NOMO-1 treated with dmso at 0.1 percent for 144 hours (cell line): ENCODE data around the gene CAPG.
"Not testable (repeated sequence)": the region's sequence is repeated elsewhere in the genome, so short reads cannot be mapped to it uniquely, and the experiment has no call there.

ENCODE experiments used
- DNase-seq: peaks from one replicate; lab custom pipeline; 2025; ENCODE audit not compliant: unreplicated experiment; lab: John Stamatoyannopoulos, UW

The CAPG gene

DNA sequence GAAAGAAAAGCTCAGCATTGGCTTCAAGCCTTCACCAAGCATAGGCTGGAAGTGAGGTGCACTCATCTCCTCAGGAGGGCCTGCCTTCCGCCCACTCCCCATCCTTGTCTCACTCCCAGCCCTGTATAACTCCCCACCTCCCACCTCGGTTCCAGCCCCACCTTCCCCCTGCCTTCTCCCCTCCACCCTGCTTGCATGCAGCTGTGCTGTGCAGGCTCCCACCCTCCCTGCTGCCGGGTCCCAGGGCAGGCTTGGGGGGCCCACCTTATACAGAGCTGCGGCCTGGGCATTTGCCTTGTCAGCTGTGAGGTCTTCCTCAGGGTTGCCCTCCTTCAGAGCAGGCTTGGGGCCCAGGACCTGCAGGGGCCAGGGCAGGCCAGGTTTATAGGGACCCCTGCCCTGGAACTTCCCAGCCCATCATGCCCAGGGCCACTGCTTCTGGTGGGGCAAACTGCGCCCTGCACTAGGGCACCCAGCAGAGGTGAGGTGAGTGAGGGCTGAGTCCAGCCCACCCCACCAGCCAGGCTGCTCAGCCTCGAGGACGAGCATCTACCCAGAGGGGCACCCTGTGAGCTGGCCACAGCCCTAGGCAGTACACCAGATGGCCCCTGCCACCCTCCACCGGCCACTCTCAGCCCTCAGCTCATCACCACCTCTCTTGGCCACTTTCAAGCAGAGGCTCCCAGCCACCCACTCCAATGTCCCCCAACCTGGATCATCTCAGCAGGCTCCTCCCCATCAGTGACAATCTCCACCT, 11.6 kb downstream of the CAPG start:
- DNase-seq, result no peak

DNA sequence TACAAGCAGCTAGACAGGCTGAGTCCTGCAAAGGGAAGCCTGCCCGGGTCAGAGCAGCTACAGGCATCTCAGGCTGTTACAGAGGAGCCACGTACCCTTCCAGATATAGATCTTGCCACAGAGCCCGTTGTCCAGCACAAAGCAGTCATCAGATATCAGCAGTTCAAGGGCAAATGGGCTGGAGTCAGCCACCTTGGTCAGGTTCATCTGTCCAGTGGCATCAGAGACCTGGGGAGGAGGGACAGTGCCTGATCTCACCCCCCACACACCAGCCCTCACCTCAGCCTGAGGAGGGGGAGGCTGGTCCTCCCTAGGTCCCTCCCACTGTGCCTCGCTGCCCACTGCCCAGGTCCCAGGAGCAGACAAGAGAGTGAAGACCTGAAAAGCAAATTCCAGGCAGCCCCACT, 12.2 kb downstream of the CAPG start:
- no peak for DNase-seq

GRCh38 chr2:85396531-85397470, 13.4 kb downstream of the CAPG start:
- no peak for DNase-seq

- DNase-seq, result no peak
Measured at GRCh38 chr2:85395912-85396475, 14.2 kb downstream of the CAPG start.

DNA sequence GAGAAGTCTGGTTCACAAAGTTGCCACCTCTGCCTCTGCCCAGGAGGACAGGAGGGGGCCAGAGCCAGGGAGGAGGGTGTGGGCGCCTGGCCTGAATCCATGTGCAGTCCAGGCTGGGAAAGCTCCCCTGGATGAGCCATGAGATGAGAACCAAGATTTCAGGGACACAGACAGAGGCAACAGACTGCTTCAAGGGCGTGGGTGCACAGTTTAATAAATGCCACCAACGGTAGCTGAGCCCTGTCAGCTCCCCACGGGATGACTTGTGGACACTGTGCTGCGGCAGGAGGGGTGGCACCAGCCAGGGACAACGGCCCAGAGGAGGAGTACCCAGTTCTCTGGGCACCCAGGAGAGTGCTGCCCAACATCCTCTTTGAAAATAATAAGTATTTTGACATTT, 15.2 kb downstream of the CAPG start:
- no peak for DNase-seq

DNA sequence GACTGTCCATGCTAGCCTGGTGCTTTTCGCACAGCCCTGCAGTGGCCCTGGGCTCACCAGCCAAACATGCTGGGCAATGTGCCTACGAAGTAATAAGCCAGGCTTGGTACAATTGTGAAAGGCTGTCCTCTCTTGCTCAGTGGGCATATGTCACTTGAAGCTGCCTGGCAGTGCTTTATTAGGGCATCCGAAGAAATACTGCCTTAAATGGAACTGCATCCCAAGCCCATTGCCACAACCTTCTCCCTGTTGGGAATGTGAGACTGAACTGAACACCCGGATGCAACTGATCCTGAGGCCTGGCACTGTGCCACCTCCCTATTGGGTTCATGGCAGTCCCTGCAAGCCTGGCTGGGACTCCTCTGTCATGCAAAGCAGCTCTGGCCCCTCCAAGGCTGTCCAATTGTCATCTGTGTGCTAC, 15.9 kb downstream of the CAPG start:
- no peak for DNase-seq

GRCh38 chr2:85393836-85394235, 16.3 kb downstream of the CAPG start:
- DNase-seq, result no peak

- peak; percentile 7 for DNase-seq
Measured at GRCh38 chr2:85390941-85391669, 19.1 kb downstream of the CAPG start.

GRCh38 chr2:85388878-85389538, 21.2 kb downstream of the CAPG start:
- DNase-seq, result no peak

- DNase-seq, result no peak
Measured at GRCh38 chr2:85387754-85388153, 22.4 kb downstream of the CAPG start.

DNA sequence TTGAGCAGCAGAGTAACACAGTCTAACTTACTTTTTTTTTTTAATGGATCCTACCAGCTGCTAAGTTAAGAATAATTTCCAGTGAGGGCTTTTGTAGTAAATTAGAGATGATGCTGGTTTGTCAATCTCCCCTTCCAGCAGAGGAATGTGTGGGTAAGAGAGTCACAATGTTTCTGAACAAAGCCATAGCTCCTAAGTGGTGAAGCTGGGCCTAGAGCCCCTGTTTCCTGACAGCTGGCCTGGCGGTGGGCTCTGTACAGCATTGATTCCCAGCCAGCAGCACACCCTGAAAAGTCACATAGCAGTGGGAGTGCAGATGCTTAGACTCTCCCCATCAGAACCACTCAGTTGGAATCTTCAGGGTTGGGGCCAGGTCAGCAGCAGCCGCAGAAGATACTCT, 24.4 kb downstream of the CAPG start:
- DNase-seq, result no peak

DNA sequence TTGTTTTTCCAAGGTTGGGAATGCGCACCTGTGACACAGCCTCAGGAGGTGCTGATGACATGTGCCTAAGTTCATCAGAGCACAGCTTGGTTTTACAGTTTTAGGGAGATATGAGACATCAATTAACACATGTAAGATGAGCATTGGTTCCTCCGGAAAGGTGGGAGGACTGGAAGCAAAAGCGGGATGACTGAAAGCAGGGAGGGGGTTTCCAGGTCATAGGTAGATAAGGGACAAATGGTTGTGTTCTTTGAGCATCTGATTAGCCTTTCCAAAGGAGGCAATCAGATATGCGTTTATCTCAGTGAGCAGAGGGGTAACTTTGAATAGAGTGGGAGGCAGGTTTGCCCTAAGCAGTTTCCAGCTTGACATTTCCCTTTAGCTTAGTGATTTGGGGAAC, 26.3 kb downstream of the CAPG start:
- no peak for DNase-seq

DNA sequence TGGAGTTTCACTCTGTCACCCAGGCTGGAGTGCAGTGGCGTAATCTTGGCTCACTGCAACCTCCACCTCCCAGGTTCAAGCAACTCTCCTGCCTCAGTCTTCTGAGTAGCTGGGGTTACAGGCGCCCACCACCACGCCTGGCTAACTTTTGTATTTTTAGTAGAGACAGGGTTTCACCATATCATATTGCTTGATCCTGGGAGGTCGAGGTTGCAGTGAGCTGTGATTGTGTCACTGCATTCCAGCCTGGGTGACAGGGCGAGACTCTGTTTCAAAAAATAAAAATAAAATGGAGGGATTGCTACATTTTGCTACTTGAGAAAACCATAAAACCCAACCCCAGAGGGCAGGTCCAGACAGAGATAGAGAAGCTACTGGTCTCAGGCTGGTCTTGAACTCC, 27.0 kb downstream of the CAPG start:
- not testable (repeated sequence) for DNase-seq

- DNase-seq, result no peak
Measured at GRCh38 chr2:85380048-85380447, 30.1 kb downstream of the CAPG start.

- DNase-seq, result no peak
Measured at GRCh38 chr2:85378257-85378656, 31.9 kb downstream of the CAPG start.

DNA sequence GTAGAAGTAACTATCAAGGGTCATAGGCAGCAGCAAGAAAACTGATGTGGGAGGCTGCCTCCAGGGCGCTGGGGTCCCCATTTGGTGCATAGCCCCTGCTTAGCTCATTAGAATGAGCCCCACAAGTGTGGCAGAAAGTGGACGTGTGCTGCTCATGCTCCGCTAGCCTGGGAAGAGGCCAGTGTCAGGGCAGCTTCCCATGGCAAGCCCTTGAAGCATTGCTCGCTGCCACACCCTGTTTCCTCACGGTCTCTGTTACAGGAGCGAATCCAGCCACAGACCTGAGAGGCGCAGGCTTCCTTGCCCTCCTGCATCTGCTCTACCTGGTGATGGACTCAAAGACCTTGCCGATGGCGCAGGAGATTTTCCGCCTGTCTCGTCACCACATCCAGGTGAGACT, 33.1 kb downstream of the CAPG start:
- DNase-seq, result no peak

GRCh38 chr2:85376291-85377065, 33.7 kb downstream of the CAPG start:
- DNase-seq, result no peak

DNA sequence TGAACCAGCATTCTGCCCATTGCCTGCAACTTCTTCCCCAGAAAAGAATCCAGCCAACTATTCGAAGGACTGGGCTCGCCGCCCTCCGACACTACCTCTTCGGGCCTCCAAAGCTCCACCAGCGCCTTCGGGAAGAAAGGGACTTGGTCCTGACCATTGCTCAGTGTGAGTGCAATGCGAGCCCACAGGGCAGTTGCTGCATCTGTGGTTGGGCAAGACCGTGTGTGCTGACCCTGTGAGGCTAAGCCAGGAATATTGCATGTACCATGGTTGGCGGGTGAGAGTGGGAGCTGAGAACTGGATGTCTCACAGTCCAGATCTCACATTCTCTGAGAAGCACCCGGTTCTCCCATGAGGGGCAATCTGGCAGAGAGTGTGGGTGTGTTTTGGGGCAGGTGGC, 39.1 kb downstream of the CAPG start:
- no peak for DNase-seq

DNA sequence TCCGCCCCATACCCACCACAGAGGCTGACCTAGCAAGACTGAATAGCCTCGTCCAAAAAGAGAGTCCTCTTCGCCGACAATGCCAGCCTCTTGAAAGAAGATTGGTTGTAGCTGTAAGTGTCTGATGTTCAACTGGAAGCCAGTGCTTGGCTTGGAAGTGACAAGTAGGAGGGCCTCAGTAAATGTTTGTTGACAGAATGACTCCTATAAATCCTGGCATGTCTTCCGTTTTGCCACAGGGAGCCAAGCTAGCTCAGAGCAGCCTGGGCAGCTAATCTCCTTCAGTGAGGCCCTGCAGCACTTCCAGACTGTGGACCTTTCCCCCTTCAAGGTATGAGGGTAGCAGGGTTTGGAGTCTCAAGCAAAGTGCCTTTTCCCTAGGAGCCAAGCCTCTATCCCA, 40.7 kb downstream of the CAPG start:
- no peak for DNase-seq

GRCh38 chr2:85368921-85369320, 41.2 kb downstream of the CAPG start:
- DNase-seq, result no peak
